ENCODE results near the gene TRA2A.

TRA2A gene

DNA sequence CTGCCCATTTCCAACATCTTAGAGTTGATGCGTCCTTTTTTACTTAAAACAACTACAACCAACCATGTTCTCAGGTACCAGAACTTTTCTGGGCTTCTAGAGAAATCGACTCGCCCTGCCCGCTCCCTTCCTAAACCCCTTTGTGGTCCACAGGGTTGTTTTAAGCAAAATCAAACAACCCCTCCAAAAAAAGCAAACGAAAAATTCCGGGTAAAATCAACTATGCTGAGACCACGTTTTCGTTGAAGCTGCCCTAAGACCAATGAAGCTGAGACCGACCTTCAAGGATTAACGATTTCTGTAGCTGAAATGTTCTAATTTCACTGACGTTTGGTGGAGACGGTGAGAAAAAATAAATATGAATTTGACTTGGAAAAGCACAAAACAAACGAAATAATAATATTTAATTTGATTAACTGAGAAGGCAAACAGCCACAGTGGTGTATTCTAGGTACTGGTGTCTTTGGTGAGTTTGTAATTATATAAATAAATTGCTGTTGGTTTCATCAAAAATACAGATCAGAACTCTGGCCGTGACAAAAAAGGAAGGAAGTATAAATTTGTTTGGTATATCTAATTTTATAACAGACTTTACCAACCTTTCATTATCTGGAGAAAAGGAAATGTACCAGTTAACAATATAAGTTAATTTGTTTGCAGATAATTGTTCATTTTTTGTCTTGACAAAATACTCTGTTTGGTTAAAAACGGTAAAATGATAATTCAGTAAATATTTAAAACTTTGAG, 56.8 kb downstream of the TRA2A start:
- H3K4me1 ChIP-seq (ENCODE audit: insufficient read depth, low read length), result peaks cover 5% of the 10 kb centered on the region; the same call in 1 of the 2 replicates
- H3K27ac ChIP-seq (ENCODE audit: low read length), result peak overlapping the region; percentile 90
- no peaks in the 10 kb centered on the region for H3K36me3 ChIP-seq (ENCODE audit: insufficient read depth, low read depth, low read length)
- no peaks in the 10 kb centered on the region for H3K9me3 ChIP-seq (ENCODE audit: insufficient read depth, low read depth, low read length)
- H3K27me3 ChIP-seq (ENCODE audit: insufficient read depth, low read length), result no peaks in the 10 kb centered on the region
- H3K4me3 ChIP-seq (ENCODE audit: low read length), result peak overlapping the region; percentile 78
- peak overlapping the region; percentile 94 for H3K9ac ChIP-seq (ENCODE audit: low read depth, low read length)

GRCh38 chr7:23474094-23474828, 57.5 kb downstream of the TRA2A start:
- H3K9ac ChIP-seq (ENCODE audit: low read depth, low read length), result peak overlapping the region; percentile 94
- H3K4me3 ChIP-seq (ENCODE audit: low read length), result peak overlapping the region; percentile 78
- H3K27ac ChIP-seq (ENCODE audit: low read length), result peak overlapping the region; percentile 90
- no peaks in the 10 kb centered on the region for H3K36me3 ChIP-seq (ENCODE audit: insufficient read depth, low read depth, low read length)
- H3K4me1 ChIP-seq (ENCODE audit: insufficient read depth, low read length), result peaks cover 5% of the 10 kb centered on the region; the same call in 1 of the 2 replicates
- H3K27me3 ChIP-seq (ENCODE audit: insufficient read depth, low read length), result no peaks in the 10 kb centered on the region
- no peaks in the 10 kb centered on the region for H3K9me3 ChIP-seq (ENCODE audit: insufficient read depth, low read depth, low read length)

- Histone ChIP-seq H3K27me3 (ENCODE audit: insufficient read depth, low read length) (no peaks in the 10 kb centered on the region), H3K9me3 (ENCODE audit: insufficient read depth, low read depth, low read length) (no peaks in the 10 kb centered on the region), H3K4me1 (ENCODE audit: insufficient read depth, low read length) (peaks cover 5% of the 10 kb centered on the region; the same call in 1 of the 2 replicates), H3K9ac (ENCODE audit: low read depth, low read length) (peak overlapping the region; percentile 86), H3K4me3 (ENCODE audit: low read length) (peak overlapping the region; percentile 78), H3K27ac (ENCODE audit: low read length) (peak overlapping the region; percentile 88), H3K36me3 (ENCODE audit: insufficient read depth, low read depth, low read length) (no peaks in the 10 kb centered on the region)
These were observed 58.0 kb downstream of the TRA2A start for GRCh38 chr7:23473844-23474093.

DNA sequence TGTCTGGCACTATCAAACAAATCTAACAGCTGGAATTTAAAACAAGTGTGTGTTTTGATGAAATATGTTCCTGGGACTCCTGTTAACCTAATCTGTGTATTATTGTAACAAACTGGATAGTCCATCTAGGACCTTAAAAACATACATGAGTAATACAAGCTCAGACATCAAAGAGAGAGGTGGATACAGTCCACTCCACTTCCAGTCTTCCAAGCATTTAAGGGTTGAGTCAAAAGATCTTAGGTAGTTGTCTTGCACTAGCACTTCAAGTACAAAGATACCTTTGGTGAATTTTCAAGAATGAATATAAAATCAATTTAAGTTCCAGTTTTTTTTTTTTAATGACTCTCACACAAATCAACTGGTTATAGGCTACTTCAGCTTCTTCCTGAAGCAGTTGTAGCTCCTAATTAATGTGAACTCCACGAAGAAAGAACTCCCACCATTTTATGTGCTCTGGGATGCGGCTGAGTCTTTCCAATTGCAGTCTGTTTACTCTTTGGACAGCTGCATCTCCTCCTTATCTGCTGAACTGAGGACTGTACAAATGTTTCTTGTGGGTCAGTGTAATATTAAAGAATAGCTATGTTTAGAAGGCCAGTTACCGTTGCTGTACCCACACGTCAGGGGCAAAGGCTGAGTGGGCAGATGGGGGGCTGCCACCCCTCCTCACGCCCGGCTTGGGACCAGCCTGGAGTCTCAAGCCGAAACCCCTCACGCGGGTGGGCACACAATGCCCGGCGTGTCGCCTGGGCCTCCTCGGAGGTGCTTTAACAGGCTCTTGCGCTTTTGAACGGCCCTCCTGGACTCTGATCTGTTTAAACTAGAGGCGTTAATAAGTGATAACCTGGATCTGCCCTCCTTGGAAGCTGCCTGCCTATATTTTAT, 58.6 kb downstream of the TRA2A start:
- H3K4me1 ChIP-seq (ENCODE audit: insufficient read depth, low read length), result peaks cover 3% of the 10 kb centered on the region; the same call in 1 of the 2 replicates
- H3K36me3 ChIP-seq (ENCODE audit: insufficient read depth, low read depth, low read length), result no peaks in the 10 kb centered on the region
- no peaks in the 10 kb centered on the region for H3K9me3 ChIP-seq (ENCODE audit: insufficient read depth, low read depth, low read length)
- H3K9ac ChIP-seq (ENCODE audit: low read depth, low read length), result peak overlapping the region; percentile 86
- H3K4me3 ChIP-seq (ENCODE audit: low read length), result peak overlapping the region; percentile 78
- no peaks in the 10 kb centered on the region for H3K27me3 ChIP-seq (ENCODE audit: insufficient read depth, low read length)
- peak overlapping the region; percentile 88 for H3K27ac ChIP-seq (ENCODE audit: low read length)

GRCh38 chr7:23472556-23472955, 59.2 kb downstream of the TRA2A start:
- no peak overlapping the region for H3K27ac ChIP-seq (ENCODE audit: low read length)

GRCh38 chr7:23472046-23472445, 59.7 kb downstream of the TRA2A start:
- Histone ChIP-seq H3K9ac (ENCODE audit: low read depth, low read length) (peak overlapping the region; percentile 86), H3K27me3 (ENCODE audit: insufficient read depth, low read length) (no peaks in the 10 kb centered on the region), H3K4me3 (ENCODE audit: low read length) (peak overlapping the region; percentile 78), H3K27ac (ENCODE audit: low read length) (peak overlapping the region; percentile 75), H3K36me3 (ENCODE audit: insufficient read depth, low read depth, low read length) (peaks cover 9% of the 10 kb centered on the region; the same call in 1 of the 2 replicates), H3K9me3 (ENCODE audit: insufficient read depth, low read depth, low read length) (no peaks in the 10 kb centered on the region), H3K4me1 (ENCODE audit: insufficient read depth, low read length) (peaks cover 2% of the 10 kb centered on the region; the same call in 1 of the 2 replicates)

More at GRCh38 chr7:23472556-23472955, 59.2 kb downstream of the TRA2A start:
- 0 out of 2 replicates have a peak, but pooled peaks cover 4% of the 10 kb centered on the region for H3K36me3 ChIP-seq (ENCODE audit: insufficient read depth, low read depth, low read length)
- no peaks in the 10 kb centered on the region for H3K9me3 ChIP-seq (ENCODE audit: insufficient read depth, low read depth, low read length)
- peak overlapping the region; percentile 78 for H3K4me3 ChIP-seq (ENCODE audit: low read length)
- no peaks in the 10 kb centered on the region for H3K27me3 ChIP-seq (ENCODE audit: insufficient read depth, low read length)
- peak overlapping the region; percentile 86 for H3K9ac ChIP-seq (ENCODE audit: low read depth, low read length)
- H3K4me1 ChIP-seq (ENCODE audit: insufficient read depth, low read length), result peaks cover 3% of the 10 kb centered on the region; the same call in 1 of the 2 replicates

GRCh38 chr7:23471106-23471859, 60.5 kb downstream of the TRA2A start:
- Histone ChIP-seq H3K9ac (ENCODE audit: low read depth, low read length) (peak overlapping the region; percentile 95), H3K4me1 (ENCODE audit: insufficient read depth, low read length) (no peaks in the 10 kb centered on the region; the same call in 1 of the 2 replicates), H3K36me3 (ENCODE audit: insufficient read depth, low read depth, low read length) (peaks cover 11% of the 10 kb centered on the region; the same call in 1 of the 2 replicates), H3K27ac (ENCODE audit: low read length) (peak overlapping the region; percentile 85), H3K4me3 (ENCODE audit: low read length) (peak overlapping the region; percentile 81), H3K27me3 (ENCODE audit: insufficient read depth, low read length) (no peaks in the 10 kb centered on the region), H3K9me3 (ENCODE audit: insufficient read depth, low read depth, low read length) (no peaks in the 10 kb centered on the region)

DNA sequence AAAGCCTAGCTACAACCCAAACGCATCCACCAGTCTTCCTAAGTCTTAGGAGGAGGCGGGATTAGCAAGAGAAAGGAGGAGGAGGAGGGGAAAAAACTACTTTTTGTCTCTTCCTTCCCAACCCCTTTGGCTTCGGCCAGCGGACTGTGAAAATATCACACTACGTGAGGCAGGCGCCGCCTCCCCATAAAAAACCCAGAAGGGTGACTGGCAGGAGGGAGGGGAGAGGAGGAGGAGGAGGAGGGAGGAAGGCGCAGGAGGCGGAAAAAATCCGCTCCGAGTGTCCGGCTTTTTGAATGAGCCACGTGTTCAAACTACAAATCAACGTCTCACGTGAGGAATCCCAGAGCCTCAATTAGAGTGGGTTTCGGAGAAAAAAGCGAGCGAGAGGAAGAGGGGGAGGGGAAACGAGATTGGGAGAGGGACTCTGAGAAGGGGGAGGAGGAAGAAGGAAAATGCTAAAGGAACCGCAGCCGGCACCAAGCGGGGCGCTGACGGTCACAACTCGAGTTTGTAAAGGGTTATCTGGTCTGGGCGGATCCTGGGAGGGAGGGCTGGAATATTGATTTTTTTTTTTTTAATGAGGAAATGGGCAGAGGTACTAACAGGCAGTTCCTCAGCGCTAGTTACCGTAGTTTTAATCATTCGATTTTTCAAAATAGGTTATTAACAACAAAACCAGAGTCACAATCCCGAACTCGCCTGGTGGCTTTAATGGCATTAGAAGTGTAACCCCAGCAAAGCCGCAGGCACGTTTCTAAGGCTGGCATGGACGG, 61.3 kb downstream of the TRA2A start, which contains the start of gene IGF2BP3:
IGF2BP3 (minus strand) TSS at position 162 of the 776 bp plus-strand sequence. CDS start 381 bp downstream, outside the sequence.
- Histone ChIP-seq H3K27me3 (ENCODE audit: insufficient read depth, low read length) (no peaks in the 10 kb centered on the region), H3K4me3 (ENCODE audit: low read length) (peak within 1 kb of the TSS; percentile 81), H3K27ac (ENCODE audit: low read length) (peak within 1 kb of the TSS; percentile 85), H3K9ac (ENCODE audit: low read depth, low read length) (peak within 1 kb of the TSS; percentile 95), H3K9me3 (ENCODE audit: insufficient read depth, low read depth, low read length) (no peaks in the 10 kb centered on the region), H3K4me1 (ENCODE audit: insufficient read depth, low read length) (peaks cover 7% of the 10 kb centered on the region; the same call in 1 of the 2 replicates), H3K36me3 (ENCODE audit: insufficient read depth, low read depth, low read length) (peaks cover 11% of the 10 kb centered on the region; the same call in 1 of the 2 replicates)

- peak overlapping the region; percentile 85 for H3K27ac ChIP-seq (ENCODE audit: low read length)
These were observed 61.9 kb downstream of the TRA2A start for GRCh38 chr7:23469961-23470250.

More at GRCh38 chr7:23469961-23470250, 61.9 kb downstream of the TRA2A start:
- Histone ChIP-seq H3K9me3 (ENCODE audit: insufficient read depth, low read depth, low read length) (no peaks in the 10 kb centered on the region), H3K36me3 (ENCODE audit: insufficient read depth, low read depth, low read length) (peaks cover 11% of the 10 kb centered on the region; the same call in 1 of the 2 replicates), H3K4me3 (ENCODE audit: low read length) (peak overlapping the region; percentile 81), H3K27me3 (ENCODE audit: insufficient read depth, low read length) (no peaks in the 10 kb centered on the region), H3K4me1 (ENCODE audit: insufficient read depth, low read length) (peaks cover 8% of the 10 kb centered on the region; the same call in 1 of the 2 replicates), H3K9ac (ENCODE audit: low read depth, low read length) (peak overlapping the region; percentile 95)

All from iPS-20b (cell line).